A673 (cell line): ENCODE data around the gene C12orf56. TPM values are rescaled to one million over a fixed set of nuclear protein-coding genes. Genes with fewer than 3 reads are reported as not detected.

Experiments used
- BruUV-seq: library from RNA; stranded (reverse); fragments of 400-500 nt; replicated peaks from 2 replicates; lab custom pipeline; 2021; lab: Mats Ljungman, UMichigan
- CTCF ChIA-PET: fragments of 300-600 bp; sonication (Branson Sonifier 250); formaldehyde crosslinking; loops from one replicate; lab custom pipeline; 2022; ENCODE audit warnings: antibody characterized with exemption; lab: Charles Lee
- POLR2A ChIA-PET: fragments of 300-600 bp; sonication (Branson Sonifier 250); formaldehyde crosslinking; loops from one replicate; lab custom pipeline; 2022; ENCODE audit warnings: antibody characterized with exemption; ENCODE audit not compliant: low non-redundant PET; lab: Charles Lee
- DNase-seq: peaks from one replicate; pipeline ENCODE4 v3.0.0-alpha.2; 2015; ENCODE audit warnings: low spot score
- H3K27ac ChIP-seq: fragments of 200-600 bp; sonication (generic); 2 replicates; pipeline ENCODE4 v1.5.1; 2016; ENCODE audit warnings: mixed run types, low read depth, mild to moderate bottlenecking, mixed read lengths, antibody characterized with exemption, low read length; ENCODE audit not compliant: poor library complexity, severe bottlenecking
- H3K27me3 ChIP-seq: fragments of 200-600 bp; sonication (generic); replicated peaks from 2 replicates; pipeline ENCODE4 v1.6.1; 2017; ENCODE audit warnings: mixed run types, low read depth, mild to moderate bottlenecking, mixed read lengths, antibody characterized with exemption, low read length; ENCODE audit not compliant: insufficient read depth, poor library complexity
- H3K36me3 ChIP-seq: fragments of 200-600 bp; sonication (generic); 2 replicates; pipeline ENCODE4 v1.6.1; 2016; ENCODE audit warnings: mixed run types, mild to moderate bottlenecking, mixed read lengths, antibody characterized with exemption, low read length; ENCODE audit not compliant: insufficient read depth, poor library complexity, severe bottlenecking
- H3K4me1 ChIP-seq: fragments of 200-600 bp; sonication (generic); 2 replicates; pipeline ENCODE4 v1.6.1; 2017; ENCODE audit warnings: mixed run types, mild to moderate bottlenecking, mixed read lengths, antibody characterized with exemption, low read length; ENCODE audit not compliant: insufficient read depth, poor library complexity, severe bottlenecking
- H3K4me3 ChIP-seq: fragments of 200-600 bp; sonication (generic); 2 replicates; pipeline ENCODE4 v1.5.1; 2016; ENCODE audit warnings: low read depth, mixed run types, mild to moderate bottlenecking, mixed read lengths, low read length; ENCODE audit not compliant: poor library complexity, severe bottlenecking
- H3K9me3 ChIP-seq: fragments of 200-600 bp; sonication (generic); 2 replicates; pipeline ENCODE4 v1.6.1; 2016; ENCODE audit warnings: mixed run types, low read depth, mild to moderate bottlenecking, mixed read lengths, antibody characterized with exemption, low read length; ENCODE audit not compliant: poor library complexity, severe bottlenecking
- EZH2 ChIP-seq: fragments of 200-600 bp; sonication (generic); IDR thresholded peaks from 2 replicates; pipeline ENCODE4 v1.6.1; 2017; ENCODE audit warnings: borderline replicate concordance, low read depth, mild to moderate bottlenecking, mixed read lengths, antibody characterized with exemption, low read length; ENCODE audit not compliant: poor library complexity, severe bottlenecking
- intact Hi-C: fragments of 100-400 bp; cut with micrococcal nuclease; formaldehyde crosslinking; loops from one replicate; pipeline ENCODE4 v1.10.0; 2022; ENCODE audit not compliant: unreplicated experiment
- total RNA-seq: library from RNA; stranded (reverse); gene quantifications from 2 replicates; pipeline ENCODE4 v1.2.3, GENCODE V29; 2021
- TF ChIP-seq, protein P1 (sequence below): fragments of 300-800, 200-600 bp; sonication (generic); conservative IDR thresholded peaks from 2 replicates; pipeline ENCODE4 v1.5.1; 2017; ENCODE audit warnings: low read depth, mild to moderate bottlenecking, antibody characterized with exemption, low read length, moderate library complexity, mixed read lengths

Gene C12orf56
- total RNA-seq, 1 experiment from 2014 or later: not detected

DNA sequence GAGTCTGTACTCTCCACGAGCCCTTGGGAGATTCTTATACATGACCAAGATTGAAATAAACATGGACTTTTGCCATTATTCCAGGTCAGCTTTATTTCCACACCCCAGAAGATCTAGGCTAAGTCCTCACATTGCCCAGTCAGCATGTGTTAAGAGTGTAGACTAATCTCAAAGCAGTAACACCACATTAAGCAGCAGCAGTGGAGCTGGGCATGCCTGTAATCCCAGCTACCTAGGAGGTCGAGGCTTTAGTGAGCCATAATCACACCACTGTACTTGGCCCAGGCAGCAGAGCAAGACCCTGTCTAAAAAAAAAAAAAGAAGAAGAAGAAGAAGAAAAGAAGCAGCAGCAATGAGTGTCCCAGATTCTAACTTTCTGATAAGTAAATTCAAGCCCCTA, 65.5 kb downstream of the C12orf56 start:
- no peaks in the 10 kb centered on the region for H3K36me3 ChIP-seq
- H3K27me3 ChIP-seq: no peaks in the 10 kb centered on the region
- no peaks in the 10 kb centered on the region for H3K4me1 ChIP-seq
- H3K27ac ChIP-seq: no peak overlapping the region
- H3K9me3 ChIP-seq: no peaks in the 10 kb centered on the region
- ChIA-PET CTCF (no interaction called here), POLR2A (no interaction called here)
- H3K4me3 ChIP-seq: no peak overlapping the region
- BruUV-seq: no TSS peak
- TF ChIP-seq, protein P1, sequence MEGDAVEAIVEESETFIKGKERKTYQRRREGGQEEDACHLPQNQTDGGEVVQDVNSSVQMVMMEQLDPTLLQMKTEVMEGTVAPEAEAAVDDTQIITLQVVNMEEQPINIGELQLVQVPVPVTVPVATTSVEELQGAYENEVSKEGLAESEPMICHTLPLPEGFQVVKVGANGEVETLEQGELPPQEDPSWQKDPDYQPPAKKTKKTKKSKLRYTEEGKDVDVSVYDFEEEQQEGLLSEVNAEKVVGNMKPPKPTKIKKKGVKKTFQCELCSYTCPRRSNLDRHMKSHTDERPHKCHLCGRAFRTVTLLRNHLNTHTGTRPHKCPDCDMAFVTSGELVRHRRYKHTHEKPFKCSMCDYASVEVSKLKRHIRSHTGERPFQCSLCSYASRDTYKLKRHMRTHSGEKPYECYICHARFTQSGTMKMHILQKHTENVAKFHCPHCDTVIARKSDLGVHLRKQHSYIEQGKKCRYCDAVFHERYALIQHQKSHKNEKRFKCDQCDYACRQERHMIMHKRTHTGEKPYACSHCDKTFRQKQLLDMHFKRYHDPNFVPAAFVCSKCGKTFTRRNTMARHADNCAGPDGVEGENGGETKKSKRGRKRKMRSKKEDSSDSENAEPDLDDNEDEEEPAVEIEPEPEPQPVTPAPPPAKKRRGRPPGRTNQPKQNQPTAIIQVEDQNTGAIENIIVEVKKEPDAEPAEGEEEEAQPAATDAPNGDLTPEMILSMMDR: no peak
- intact Hi-C loops: no loop called here
- no peak for DNase-seq

DNA sequence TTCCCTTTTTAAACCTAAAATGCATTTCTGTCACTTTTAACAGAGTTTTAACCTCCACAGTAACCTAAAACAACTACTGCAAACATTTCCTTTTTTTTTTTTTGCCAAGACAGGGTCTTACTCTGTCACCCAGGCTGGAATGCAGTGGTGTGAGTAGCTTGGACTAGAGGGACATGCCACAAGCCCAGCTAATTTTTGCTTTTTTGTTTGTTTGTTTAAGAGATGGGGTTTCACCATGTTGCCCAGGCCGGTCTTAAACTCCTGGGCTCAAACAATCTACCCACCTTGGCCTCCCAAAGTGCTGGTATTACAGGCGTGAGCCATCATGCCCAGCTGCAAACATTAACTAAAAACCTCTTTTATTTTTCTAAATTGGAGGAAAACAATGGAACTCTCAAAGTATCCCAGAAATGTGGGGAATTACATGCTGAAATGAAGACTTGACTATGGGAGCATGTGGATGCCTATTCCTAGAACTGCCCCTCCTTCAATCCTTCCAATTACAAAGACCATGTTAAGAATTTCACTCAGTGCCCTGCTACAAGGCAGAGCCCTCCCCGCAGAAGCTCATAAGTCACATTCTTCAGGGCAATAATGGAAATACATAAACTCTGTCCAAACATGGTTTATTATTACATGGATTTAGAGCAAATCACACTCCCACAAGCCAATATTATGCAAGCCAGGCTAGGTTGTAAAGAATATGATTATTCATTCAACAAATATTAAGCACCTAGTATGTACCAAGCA, 66.9 kb downstream of the C12orf56 start:
- TF ChIP-seq, protein P1: no peak
- no peak for TF ChIP-seq EZH2
- Histone ChIP-seq H3K9me3 (no peaks in the 10 kb centered on the region), H3K27ac (no peak overlapping the region), H3K27me3 (no peaks in the 10 kb centered on the region), H3K4me1 (peaks cover 6% of the 10 kb centered on the region), H3K36me3 (no peaks in the 10 kb centered on the region), H3K4me3 (no peak overlapping the region)
- CTCF ChIA-PET: no interaction called here
- POLR2A ChIA-PET: no interaction called here
- DNase-seq: no peak
- intact Hi-C loops: no loop called here
- no TSS peak for BruUV-seq

DNA sequence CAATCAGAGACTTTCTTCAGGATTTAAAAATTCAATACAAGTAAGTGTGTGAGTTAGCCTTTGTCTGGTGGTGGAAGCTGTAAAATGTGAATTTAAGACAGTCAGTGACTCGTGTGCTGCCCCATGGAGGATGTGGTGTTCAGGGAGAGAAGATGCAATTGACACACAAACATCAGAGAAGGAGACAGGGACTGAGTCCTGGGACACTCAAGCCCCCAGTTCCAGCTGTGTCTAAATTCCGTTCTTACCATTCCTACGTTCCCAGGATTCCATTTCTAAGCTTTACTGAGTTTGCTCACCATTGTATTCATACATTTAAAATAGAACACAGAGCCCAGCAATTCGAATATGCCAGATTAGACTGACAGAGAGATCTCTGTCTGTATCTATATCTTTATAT, 67.6 kb downstream of the C12orf56 start:
- BruUV-seq: no TSS peak
- H3K27ac ChIP-seq: no peak overlapping the region
- no peak overlapping the region for H3K4me3 ChIP-seq
- TF ChIP-seq EZH2: no peak
- TF ChIP-seq, protein P1: no peak
- CTCF ChIA-PET: no interaction called here
- POLR2A ChIA-PET: interaction anchor here (0.6 kb wide), 1 partner anchor 470 kb away, joined by 3 read pairs; no protein-coding TSS in a partner anchor
- peaks cover 11% of the 10 kb centered on the region for H3K4me1 ChIP-seq
- intact Hi-C loops: no loop called here
- no peaks in the 10 kb centered on the region for H3K36me3 ChIP-seq
- DNase-seq: no peak
- no peaks in the 10 kb centered on the region for H3K27me3 ChIP-seq
- H3K9me3 ChIP-seq: no peaks in the 10 kb centered on the region
